Cerebellar cortex (tissue), 1 donor: ENCODE results near the gene EML6.
A peak's percentile ranks its signal among the peaks of the same experiment; 100 is the strongest.

ENCODE experiments used
- DNase-seq: peaks from one replicate; pipeline ENCODE4 v3.0.0-alpha.2; 2015; ENCODE audit warnings: low spot score

EML6 gene

GRCh38 chr2:54912305-54912704 lies 188.8 kb downstream of the EML6 start:
- no peak for DNase-seq

- no peak for DNase-seq
These were observed 189.4 kb downstream of the EML6 start for GRCh38 chr2:54912893-54913292.

- DNase-seq, result no peak
These were observed 191.2 kb downstream of the EML6 start for GRCh38 chr2:54914637-54915036.

- DNase-seq, result peak; percentile 85
These were observed 191.6 kb downstream of the EML6 start for GRCh38 chr2:54915101-54915500.

GRCh38 chr2:54916637-54917036 lies 193.2 kb downstream of the EML6 start:
- DNase-seq, result no peak

- DNase-seq, result no peak
These were observed 195.3 kb downstream of the EML6 start for GRCh38 chr2:54918647-54919280.

GRCh38 chr2:54920660-54921059 lies 197.2 kb downstream of the EML6 start:
- no peak for DNase-seq

- DNase-seq, result no peak
These were observed 200.7 kb downstream of the EML6 start for GRCh38 chr2:54924121-54924520.

- DNase-seq, result no peak
These were observed 201.6 kb downstream of the EML6 start for GRCh38 chr2:54925022-54925421.

- no peak for DNase-seq
These were observed 203.8 kb downstream of the EML6 start for GRCh38 chr2:54927085-54927750.

- no peak for DNase-seq
These were observed 204.5 kb downstream of the EML6 start for GRCh38 chr2:54927751-54928615.

GRCh38 chr2:54928719-54929118 lies 205.3 kb downstream of the EML6 start:
- no peak for DNase-seq

- DNase-seq, result no peak
These were observed 208.0 kb downstream of the EML6 start for GRCh38 chr2:54931473-54931872.

- no peak for DNase-seq
These were observed 211.9 kb downstream of the EML6 start for GRCh38 chr2:54935389-54935788.

GRCh38 chr2:54936766-54937165 lies 213.3 kb downstream of the EML6 start:
- peak; percentile 14 for DNase-seq

GRCh38 chr2:54939446-54940118 lies 216.1 kb downstream of the EML6 start:
- DNase-seq, result no peak

- DNase-seq, result no peak
These were observed 217.3 kb downstream of the EML6 start for GRCh38 chr2:54940723-54941122.

GRCh38 chr2:54941248-54941984 lies 218.0 kb downstream of the EML6 start:
- no peak for DNase-seq

- DNase-seq, result no peak
These were observed 218.9 kb downstream of the EML6 start for GRCh38 chr2:54942373-54942772.

- no peak for DNase-seq
These were observed 221.4 kb downstream of the EML6 start for GRCh38 chr2:54944724-54945326.
